Keratinocyte (primary cell): ENCODE results near the gene OR2D3. TPM values are rescaled to one million over a fixed set of nuclear protein-coding genes. Genes with fewer than 3 reads are reported as not detected.

Source experiments
- DNase-seq: peaks from one replicate; pipeline ENCODE4 v3.0.0-alpha.2; 2011; ENCODE audit warnings: low read depth, missing footprints, low spot score
- FAIRE-seq: peaks from 2 replicates; lab custom pipeline; 2011; peaks lifted over from hg19 to GRCh38; lab: Jason Lieb, UNC
- H2AFZ ChIP-seq: 2 replicates; pipeline ENCODE4 v1.6.0; 2012; ENCODE audit warnings: low read length, control low read depth, inconsistent platforms; ENCODE audit not compliant: control insufficient read depth
- H3K27ac ChIP-seq: 2 replicates; pipeline ENCODE4 v1.5.1; 2011; ENCODE audit warnings: low read length; ENCODE audit not compliant: control insufficient read depth, insufficient read depth
- H3K27me3 ChIP-seq: 3 replicates; pipeline ENCODE4 v1.6.0; 2011; ENCODE audit warnings: low read length; ENCODE audit not compliant: control insufficient read depth, insufficient read depth; ENCODE audit errors: extremely low read depth
- H3K36me3 ChIP-seq, 2 experiments: 2 replicates in 1 of 2; 3 replicates in 1 of 2; pipeline ENCODE4 v1.5.1; 2011; ENCODE audit warnings: low read length in 2 of 2, mild to moderate bottlenecking in 1 of 2; ENCODE audit not compliant: control insufficient read depth in 2 of 2, insufficient read depth in 2 of 2; ENCODE audit errors: extremely low read depth in 1 of 2
- H3K4me1 ChIP-seq: 3 replicates; pipeline ENCODE4 v1.5.1; 2011; ENCODE audit warnings: low read length; ENCODE audit not compliant: control insufficient read depth, insufficient read depth; ENCODE audit errors: extremely low read depth
- H3K4me2 ChIP-seq: 3 replicates; pipeline ENCODE4 v1.6.0; 2011; ENCODE audit warnings: low read depth, low read length; ENCODE audit not compliant: control insufficient read depth, insufficient read depth; ENCODE audit errors: extremely low read depth
- H3K4me3 ChIP-seq, 3 experiments: fragments of 200-600 bp in 1 of 3; sonication (generic) in 1 of 3; 2 replicates in 2 of 3; 3 replicates in 1 of 3; pipeline ENCODE4 v1.5.1; 2011 to 2016; ENCODE audit warnings: low read length in 3 of 3, mild to moderate bottlenecking in 3 of 3, control low read depth in 2 of 3, inconsistent platforms in 1 of 3, low read depth in 1 of 3, mixed read lengths in 1 of 3, mixed run types in 1 of 3, moderate library complexity in 1 of 3; ENCODE audit not compliant: control insufficient read depth in 2 of 3, insufficient read depth in 2 of 3; ENCODE audit errors: extremely low read depth in 1 of 3
- H3K79me2 ChIP-seq: 2 replicates; pipeline ENCODE4 v1.6.0; 2012; ENCODE audit warnings: low read length; ENCODE audit not compliant: control insufficient read depth, insufficient read depth
- H3K9ac ChIP-seq: 3 replicates; pipeline ENCODE4 v1.6.0; 2011; ENCODE audit warnings: low read length; ENCODE audit not compliant: control insufficient read depth, insufficient read depth; ENCODE audit errors: extremely low read depth
- H3K9me1 ChIP-seq: 3 replicates; pipeline ENCODE4 v1.6.0; 2011; ENCODE audit warnings: low read length; ENCODE audit not compliant: control insufficient read depth, insufficient read depth; ENCODE audit errors: extremely low read depth
- H3K9me3 ChIP-seq: 2 replicates; pipeline ENCODE4 v1.5.1; 2012; ENCODE audit warnings: low read depth, low read length; ENCODE audit not compliant: control insufficient read depth
- H4K20me1 ChIP-seq: 3 replicates; pipeline ENCODE4 v1.6.0; 2011; ENCODE audit warnings: low read length; ENCODE audit not compliant: control insufficient read depth, insufficient read depth; ENCODE audit errors: extremely low read depth
- CTCF ChIP-seq, 3 experiments: IDR thresholded peaks in 1 of 3; conservative IDR thresholded peaks in 1 of 3; optimal IDR thresholded peaks in 1 of 3; 2 replicates in 2 of 3; 3 replicates in 1 of 3; pipeline versions ENCODE3 to v1.5.1; 2011; ENCODE audit warnings: low read length in 3 of 3, mild to moderate bottlenecking in 3 of 3, moderate library complexity in 2 of 3, control low read depth in 1 of 3, inconsistent platforms in 1 of 3; ENCODE audit not compliant: insufficient read depth in 2 of 3; ENCODE audit errors: extremely low read depth in 1 of 3
- EZH2 ChIP-seq: IDR thresholded peaks from one replicate; pipeline ENCODE4 v1.6.1; 2012; ENCODE audit warnings: inconsistent platforms, mild to moderate bottlenecking, low read length, moderate library complexity
- dilution Hi-C: fragments of 300-500 bp; cut with MboI; formaldehyde crosslinking; loops from one replicate; pipeline ENCODE4 v1.7.0; 2020; ENCODE audit warnings: low sequenced_read_pairs; ENCODE audit not compliant: extremely low pct_ligation_motif_present
- polyA plus RNA-seq, 5 experiments: library from polyadenylated mRNA; depleted of rRNA in 3 of 5; stranded (reverse) in 3 of 5; stranded (forward) in 1 of 5; unstranded in 1 of 5; fragments of >200 nt; gene quantifications; 1 replicate in 1 of 5; 2 replicates in 3 of 5; 3 replicates in 1 of 5; pipeline versions ENCODE4 v1.2.1 to v1.2.3, GENCODE V29; 2011 to 2012; ENCODE audit warnings: missing spikeins in 2 of 5, low read depth in 1 of 5, low replicate concordance in 1 of 5

The OR2D3 gene
- polyA plus RNA-seq, 1 donor (not counting 4 experiments of a cell fraction or from before 2014, with no cell fraction given) = not detected

GRCh38 chr11:6925007-6925577, 4.3 kb downstream of the OR2D3 start:
- Histone ChIP-seq H3K36me3 (no peaks in the 10 kb centered on the region), H3K27me3 (no peaks in the 10 kb centered on the region), H4K20me1 (no peaks in the 10 kb centered on the region), H3K9me1 (no peaks in the 10 kb centered on the region), H3K4me1 (peaks cover 3% of the 10 kb centered on the region), H3K4me2 (no peak overlapping the region), H3K27ac (no peak overlapping the region), H3K4me3 (no peak overlapping the region), H3K79me2 (peaks cover 5% of the 10 kb centered on the region), H2AFZ (no peak overlapping the region), H3K9me3 (no peaks in the 10 kb centered on the region), H3K9ac (no peak overlapping the region)
- DNase-seq (no peak), FAIRE-seq (no peak)
- dilution Hi-C loops = no loop called here
- TF ChIP-seq CTCF (optimal IDR thresholded peaks at IDR 0.05 in 1 of 3, IDR thresholded peaks at IDR 0.05 in 1 of 3, conservative IDR thresholded peaks at IDR 0.05 in 1 of 3; ENCODE audit: extremely low read depth in 1 of 3, insufficient read depth in 2 of 3, low read length in 3 of 3) (no peak), EZH2 (no peak)

- Histone ChIP-seq H3K4me2 (peak overlapping the region; percentile 86), H3K9me3 (no peaks in the 10 kb centered on the region), H3K27me3 (no peaks in the 10 kb centered on the region), H4K20me1 (no peaks in the 10 kb centered on the region), H2AFZ (peak overlapping the region; percentile 96), H3K36me3 (no peaks in the 10 kb centered on the region), H3K79me2 (peaks cover 5% of the 10 kb centered on the region), H3K27ac (no peak overlapping the region), H3K4me1 (peaks cover 3% of the 10 kb centered on the region), H3K9me1 (no peaks in the 10 kb centered on the region), H3K4me3 (peak overlapping the region; percentile 56 to 82 (median 67)), H3K9ac (no peak overlapping the region)
- FAIRE-seq (peak; percentile 23), DNase-seq (no peak)
- dilution Hi-C loops = no loop called here
- no peak for TF ChIP-seq CTCF (optimal IDR thresholded peaks at IDR 0.05 in 1 of 3, IDR thresholded peaks at IDR 0.05 in 1 of 3, conservative IDR thresholded peaks at IDR 0.05 in 1 of 3; ENCODE audit: extremely low read depth in 1 of 3, insufficient read depth in 2 of 3, low read length in 3 of 3)
These were observed 4.9 kb downstream of the OR2D3 start for GRCh38 chr11:6925636-6926207.
